ENCODE data around the gene USP48. TPM values are rescaled to one million over a fixed set of nuclear protein-coding genes. Genes with fewer than 3 reads are reported as not detected.

USP48 gene
- total and polyA plus RNA-seq, 10 of the 15 experiments (the other 5 are each of a cell fraction or from before 2014, with no cell fraction given): 21.2 to 115 (median 75.5) TPM

DNA sequence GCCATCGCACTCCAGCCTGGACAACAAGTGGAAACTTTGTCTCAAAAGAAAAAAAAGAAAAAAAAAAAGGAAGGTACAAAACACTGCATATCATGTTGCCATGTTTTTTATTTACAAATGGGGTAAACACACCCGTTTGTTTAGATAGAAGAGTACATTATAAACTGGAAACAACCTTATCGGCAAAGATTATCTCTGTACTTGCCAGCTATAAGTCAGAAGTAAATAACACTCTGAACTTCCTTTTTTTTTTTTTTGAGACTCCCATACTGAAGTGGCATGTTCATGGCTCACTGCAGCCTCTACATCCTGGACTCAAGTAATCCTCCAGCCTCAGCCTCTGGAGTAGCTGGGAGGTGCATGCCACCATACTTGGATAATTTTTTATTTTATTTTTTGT, 21.9 kb downstream of the USP48 start:
- Histone ChIP-seq H3K79me2 (ENCODE audit: control insufficient read depth, insufficient read depth, low read length) (peaks cover 93% of the 10 kb centered on the region), H3K9me3 (replicated peaks; ENCODE audit: control insufficient read depth, insufficient read depth, low read length) (no peaks in the 10 kb centered on the region; the same call in 1 of the 3 replicates), H3K9ac (ENCODE audit: control insufficient read depth, insufficient read depth, low read length) (no peak overlapping the region), H3K4me1 (ENCODE audit: control insufficient read depth, insufficient read depth, low read length) (peaks cover 64% of the 10 kb centered on the region), H3K27ac (ENCODE audit: control insufficient read depth, insufficient read depth) (peak overlapping the region; percentile 99), H2AFZ (ENCODE audit: control insufficient read depth, low read depth, low read length) (no peak overlapping the region), H3K27me3 (replicated peaks in 1 of 2; ENCODE audit: control insufficient read depth in 2 of 2, insufficient read depth in 2 of 2, low read length in 1 of 2) (no peaks in the 10 kb centered on the region), H3K36me3 (ENCODE audit: control insufficient read depth in 2 of 2, insufficient read depth in 2 of 2, low read length in 1 of 2) (peaks cover 2 to 6% of the 10 kb centered on the region in 2 experiments), H3K4me2 (ENCODE audit: control insufficient read depth, insufficient read depth) (no peak overlapping the region; the same call in 1 of the 2 replicates), H3K4me3 (0 out of 2 replicates have a peak overlapping the region, but pooled peaks have one; percentile 6), H4K20me1 (ENCODE audit: control insufficient read depth, insufficient read depth) (no peaks in the 10 kb centered on the region)
- intact Hi-C loops (cut with micrococcal nuclease; ENCODE audit: unreplicated experiment): loop anchor here (5.0 kb wide), 1 partner anchor 266 kb away; no protein-coding TSS in a partner anchor
- WGBS (ENCODE audit: insufficient coverage, insufficient replicate concordance, low lambda C conversion rate, missing lambda C conversion rate): 38% methylated on average over 3 of the region's 3 CpGs
- in situ Hi-C loops (cut with MboI): no loop called here
- no peak for FAIRE-seq
- no peak for DNase-seq (ENCODE audit: low read depth, low spot score)
- ChIA-PET CTCF (interaction anchor here (1.7 to 6.2 kb wide), 4 partner anchors 13 to 121 kb away, joined by 6 to 50 read pairs (median 18); partner anchors contain the start of gene USP48), RAD21 (ENCODE audit: unreplicated experiment) (interaction anchor here (0.8 to 5.4 kb wide), 11 partner anchors 8 to 264 kb away, joined by 3 to 100 read pairs (median 5); partner anchors contain the start of gene USP48), POLR2A (interaction anchor here (0.7 to 7.7 kb wide), 7 partner anchors 9 to 206 kb away, joined by 3 to 107 read pairs (median 6); partner anchors contain the start of gene USP48), SMC1A (ENCODE audit: uncharacterized antibody, unreplicated experiment) (interaction anchor here (0.8 to 9.1 kb wide), 14 partner anchors 9 to 263 kb away, joined by 3 to 121 read pairs (median 4); partner anchors contain the start of gene USP48)
- TF ChIP-seq YY1 (IDR thresholded peaks at IDR 0.05; ENCODE audit: low read depth, low read length): no peak
- 0 out of 2 replicates have a peak, but pooled peaks have one; percentile 30 for TF ChIP-seq ZNF384 (IDR thresholded peaks at IDR 0.05; ENCODE audit: borderline replicate concordance, low read depth, low read length)
- no TSS peak for BruUV-seq (replicated peaks)
- ATAC-seq: peak; percentile 9; the same call in 2 of the 3 replicates

- intact Hi-C loops (cut with micrococcal nuclease; ENCODE audit: unreplicated experiment) (loop anchor here (5.0 kb wide), 1 partner anchor 267 kb away; no protein-coding TSS in a partner anchor), in situ Hi-C loops (cut with MboI) (no loop called here)
- DNase-seq (ENCODE audit: low read depth, low spot score) (no peak), FAIRE-seq (no peak), ATAC-seq (no peak)
- H4K20me1 ChIP-seq (ENCODE audit: control insufficient read depth, insufficient read depth): no peaks in the 10 kb centered on the region
- WGBS (ENCODE audit: insufficient coverage, insufficient replicate concordance, low lambda C conversion rate, missing lambda C conversion rate): 98% methylated on average over 2 of the region's 2 CpGs
- no TSS peak for BruUV-seq (replicated peaks)
- H3K27ac ChIP-seq (ENCODE audit: control insufficient read depth, insufficient read depth): peak overlapping the region; percentile 60
- ChIA-PET CTCF (interaction anchor here (0.7 to 6.2 kb wide), 2 partner anchors 19 to 22 kb away, joined by 3 to 50 read pairs; partner anchors contain the start of gene USP48), RAD21 (ENCODE audit: unreplicated experiment) (interaction anchor here (5.4 kb wide), 1 partner anchor 22 kb away, joined by 100 read pairs; the partner anchor contains the start of gene USP48), SMC1A (ENCODE audit: uncharacterized antibody, unreplicated experiment) (interaction anchor here (1.0 to 9.1 kb wide), 3 partner anchors 16 to 25 kb away, joined by 3 to 121 read pairs (median 100); partner anchors contain the start of gene USP48), POLR2A (interaction anchor here (2.2 to 7.7 kb wide), 3 partner anchors 8 to 22 kb away, joined by 8 to 107 read pairs (median 102); partner anchors contain the start of gene USP48)
- H3K4me2 ChIP-seq (ENCODE audit: control insufficient read depth, insufficient read depth): no peak overlapping the region
- peaks cover 51% of the 10 kb centered on the region for H3K4me1 ChIP-seq (ENCODE audit: control insufficient read depth, insufficient read depth, low read length)
- no peak overlapping the region for H2AFZ ChIP-seq (ENCODE audit: control insufficient read depth, low read depth, low read length)
- H3K9me3 ChIP-seq (replicated peaks; ENCODE audit: control insufficient read depth, insufficient read depth, low read length): no peaks in the 10 kb centered on the region; the same call in 1 of the 3 replicates
- no peak overlapping the region for H3K4me3 ChIP-seq
- no peaks in the 10 kb centered on the region for H3K27me3 ChIP-seq (replicated peaks in 1 of 2; ENCODE audit: control insufficient read depth in 2 of 2, insufficient read depth in 2 of 2, low read length in 1 of 2)
- peaks cover 3 to 16% of the 10 kb centered on the region in 2 experiments for H3K36me3 ChIP-seq (ENCODE audit: control insufficient read depth in 2 of 2, insufficient read depth in 2 of 2, low read length in 1 of 2)
- H3K79me2 ChIP-seq (ENCODE audit: control insufficient read depth, insufficient read depth, low read length): peaks cover 85% of the 10 kb centered on the region
- no peak overlapping the region for H3K9ac ChIP-seq (ENCODE audit: control insufficient read depth, insufficient read depth, low read length)
- TF ChIP-seq, protein P1, sequence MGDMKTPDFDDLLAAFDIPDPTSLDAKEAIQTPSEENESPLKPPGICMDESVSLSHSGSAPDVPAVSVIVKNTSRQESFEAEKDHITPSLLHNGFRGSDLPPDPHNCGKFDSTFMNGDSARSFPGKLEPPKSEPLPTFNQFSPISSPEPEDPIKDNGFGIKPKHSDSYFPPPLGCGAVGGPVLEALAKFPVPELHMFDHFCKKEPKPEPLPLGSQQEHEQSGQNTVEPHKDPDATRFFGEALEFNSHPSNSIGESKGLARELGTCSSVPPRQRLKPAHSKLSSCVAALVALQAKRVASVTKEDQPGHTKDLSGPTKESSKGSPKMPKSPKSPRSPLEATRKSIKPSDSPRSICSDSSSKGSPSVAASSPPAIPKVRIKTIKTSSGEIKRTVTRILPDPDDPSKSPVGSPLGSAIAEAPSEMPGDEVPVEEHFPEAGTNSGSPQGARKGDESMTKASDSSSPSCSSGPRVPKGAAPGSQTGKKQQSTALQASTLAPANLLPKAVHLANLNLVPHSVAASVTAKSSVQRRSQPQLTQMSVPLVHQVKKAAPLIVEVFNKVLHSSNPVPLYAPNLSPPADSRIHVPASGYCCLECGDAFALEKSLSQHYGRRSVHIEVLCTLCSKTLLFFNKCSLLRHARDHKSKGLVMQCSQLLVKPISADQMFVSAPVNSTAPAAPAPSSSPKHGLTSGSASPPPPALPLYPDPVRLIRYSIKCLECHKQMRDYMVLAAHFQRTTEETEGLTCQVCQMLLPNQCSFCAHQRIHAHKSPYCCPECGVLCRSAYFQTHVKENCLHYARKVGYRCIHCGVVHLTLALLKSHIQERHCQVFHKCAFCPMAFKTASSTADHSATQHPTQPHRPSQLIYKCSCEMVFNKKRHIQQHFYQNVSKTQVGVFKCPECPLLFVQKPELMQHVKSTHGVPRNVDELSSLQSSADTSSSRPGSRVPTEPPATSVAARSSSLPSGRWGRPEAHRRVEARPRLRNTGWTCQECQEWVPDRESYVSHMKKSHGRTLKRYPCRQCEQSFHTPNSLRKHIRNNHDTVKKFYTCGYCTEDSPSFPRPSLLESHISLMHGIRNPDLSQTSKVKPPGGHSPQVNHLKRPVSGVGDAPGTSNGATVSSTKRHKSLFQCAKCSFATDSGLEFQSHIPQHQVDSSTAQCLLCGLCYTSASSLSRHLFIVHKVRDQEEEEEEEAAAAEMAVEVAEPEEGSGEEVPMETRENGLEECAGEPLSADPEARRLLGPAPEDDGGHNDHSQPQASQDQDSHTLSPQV (IDR thresholded peaks at IDR 0.05): peak; percentile 18; the same call in 1 of the 2 replicates
- TF ChIP-seq, protein P2, sequence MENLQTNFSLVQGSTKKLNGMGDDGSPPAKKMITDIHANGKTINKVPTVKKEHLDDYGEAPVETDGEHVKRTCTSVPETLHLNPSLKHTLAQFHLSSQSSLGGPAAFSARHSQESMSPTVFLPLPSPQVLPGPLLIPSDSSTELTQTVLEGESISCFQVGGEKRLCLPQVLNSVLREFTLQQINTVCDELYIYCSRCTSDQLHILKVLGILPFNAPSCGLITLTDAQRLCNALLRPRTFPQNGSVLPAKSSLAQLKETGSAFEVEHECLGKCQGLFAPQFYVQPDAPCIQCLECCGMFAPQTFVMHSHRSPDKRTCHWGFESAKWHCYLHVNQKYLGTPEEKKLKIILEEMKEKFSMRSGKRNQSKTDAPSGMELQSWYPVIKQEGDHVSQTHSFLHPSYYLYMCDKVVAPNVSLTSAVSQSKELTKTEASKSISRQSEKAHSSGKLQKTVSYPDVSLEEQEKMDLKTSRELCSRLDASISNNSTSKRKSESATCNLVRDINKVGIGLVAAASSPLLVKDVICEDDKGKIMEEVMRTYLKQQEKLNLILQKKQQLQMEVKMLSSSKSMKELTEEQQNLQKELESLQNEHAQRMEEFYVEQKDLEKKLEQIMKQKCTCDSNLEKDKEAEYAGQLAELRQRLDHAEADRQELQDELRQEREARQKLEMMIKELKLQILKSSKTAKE (IDR thresholded peaks at IDR 0.05; ENCODE audit: low read depth, poor library complexity, severe bottlenecking): peak; percentile 49
- no peak for TF ChIP-seq GABPA (IDR thresholded peaks at IDR 0.05; ENCODE audit: low read depth)
- TF ChIP-seq MEF2A (IDR thresholded peaks at IDR 0.05; ENCODE audit: insufficient read depth, low read depth, low read length): no peak
- TF ChIP-seq TCF3 (IDR thresholded peaks at IDR 0.05; ENCODE audit: borderline replicate concordance, insufficient read depth, low read depth, low read length): no peak
Observed at GRCh38 chr1:21759818-21760217, 23.1 kb downstream of the USP48 start.

Measured in GM12878 (cell line).